IMR-90 (cell line): ENCODE data around the gene FBXL13. TPM values are rescaled to one million over a fixed set of nuclear protein-coding genes. Genes with fewer than 3 reads are reported as not detected.
A peak's percentile ranks its signal among the peaks of the same experiment; 100 is the strongest.

Source experiments
- ATAC-seq: fragments of 200-7000 bp; cut with Tn5 transposase; 2 replicates; pipeline ENCODE4 v1.9.1; 2020; ENCODE audit warnings: low read depth, mild to moderate bottlenecking, moderate library complexity
- BruUV-seq: library from RNA; stranded (reverse); fragments of 400-500 nt; replicated peaks from 2 replicates; lab custom pipeline; 2021; lab: Mats Ljungman, UMichigan
- CTCF ChIA-PET: fragments of 300-600 bp; formaldehyde crosslinking; extraction: SDS; loops from one replicate; lab custom pipeline; 2021; ENCODE audit warnings: antibody characterized with exemption; lab: Yijun Ruan, JAX
- POLR2A ChIA-PET: fragments of 300-600 bp; sonication (Branson Sonifier 250); formaldehyde crosslinking; loops from one replicate; lab custom pipeline; 2022; ENCODE audit warnings: antibody characterized with exemption; ENCODE audit not compliant: unreplicated experiment; lab: Charles Lee
- DNase-seq: peaks from one replicate; pipeline ENCODE4 v3.0.0; 2013
- H2AFZ ChIP-seq: replicated peaks from 2 replicates; pipeline ENCODE3; 2013; ENCODE audit warnings: low read length, mild to moderate bottlenecking; ENCODE audit not compliant: poor library complexity
- H2AK5ac ChIP-seq: 2 replicates; pipeline ENCODE4 v1.6.1; 2013; ENCODE audit warnings: low read depth, low read length, inconsistent platforms
- H2AK9ac ChIP-seq: replicated peaks from 2 replicates; pipeline ENCODE3; 2013; ENCODE audit warnings: mild to moderate bottlenecking, low read depth, low read length, moderate library complexity; ENCODE audit not compliant: poor library complexity
- H2BK120ac ChIP-seq: 2 replicates; pipeline ENCODE4 v1.6.1; 2013; ENCODE audit warnings: low read depth, low read length, inconsistent platforms
- H2BK15ac ChIP-seq: 3 replicates; pipeline ENCODE4 v1.6.1; 2013; ENCODE audit warnings: low read depth, low read length, inconsistent platforms
- H2BK20ac ChIP-seq: 2 replicates; pipeline ENCODE4 v1.6.1; 2013; ENCODE audit warnings: low read depth, mild to moderate bottlenecking, inconsistent platforms, low read length, moderate library complexity
- H2BK5ac ChIP-seq: 2 replicates; pipeline ENCODE4 v1.6.1; 2013; ENCODE audit warnings: mild to moderate bottlenecking, low read depth, low read length, inconsistent platforms; ENCODE audit not compliant: poor library complexity, severe bottlenecking
- H3K14ac ChIP-seq: replicated peaks from 2 replicates; pipeline ENCODE4 v1.6.1; 2013; ENCODE audit warnings: low read depth, low read length, inconsistent platforms
- H3K18ac ChIP-seq: 2 replicates; pipeline ENCODE4 v1.6.1; 2013; ENCODE audit warnings: low read depth, low read length, control low read depth
- H3K23ac ChIP-seq: 2 replicates; pipeline ENCODE4 v1.6.1; 2013; ENCODE audit warnings: low read depth, low read length, inconsistent platforms
- H3K27ac ChIP-seq: 2 replicates; pipeline ENCODE4 v1.5.1; 2013; ENCODE audit warnings: mild to moderate bottlenecking, control low read depth, low read length; ENCODE audit not compliant: insufficient read depth
- H3K27me3 ChIP-seq: 2 replicates; pipeline ENCODE4 v1.6.1; 2013; ENCODE audit warnings: low read length; ENCODE audit not compliant: control insufficient read depth, insufficient read depth
- H3K36me3 ChIP-seq: 2 replicates; pipeline ENCODE4 v1.6.1; 2013; ENCODE audit warnings: low read length, mixed read lengths; ENCODE audit not compliant: control insufficient read depth, insufficient read depth
- H3K4ac ChIP-seq: 2 replicates; pipeline ENCODE4 v1.6.1; 2013; ENCODE audit warnings: low read depth, low read length, inconsistent platforms
- H3K4me1 ChIP-seq: 2 replicates; pipeline ENCODE4 v1.6.1; 2013; ENCODE audit warnings: low read length, mixed read lengths; ENCODE audit not compliant: control insufficient read depth, insufficient read depth
- H3K4me2 ChIP-seq: 2 replicates; pipeline ENCODE4 v1.6.1; 2013; ENCODE audit warnings: low read depth, mild to moderate bottlenecking, control low read depth, low read length, moderate library complexity
- H3K4me3 ChIP-seq: 2 replicates; pipeline ENCODE4 v1.5.1; 2013; ENCODE audit warnings: low read depth, mild to moderate bottlenecking, control low read depth, low read length, moderate library complexity; ENCODE audit not compliant: insufficient read depth
- H3K56ac ChIP-seq: 2 replicates; pipeline ENCODE4 v1.6.1; 2013; ENCODE audit warnings: low read length, inconsistent platforms; ENCODE audit not compliant: insufficient read depth; ENCODE audit errors: extremely low read depth
- H3K79me1 ChIP-seq, 2 experiments: 2 replicates each; pipeline ENCODE4 v1.6.1; 2013; ENCODE audit warnings: low read length in 2 of 2, inconsistent platforms in 1 of 2, low read depth in 1 of 2
- H3K9ac ChIP-seq: 2 replicates; pipeline ENCODE4 v1.6.1; 2013; ENCODE audit warnings: low read depth, low read length, control low read depth
- H3K9me1 ChIP-seq: 2 replicates; pipeline ENCODE4 v1.6.1; 2013; ENCODE audit warnings: low read length, inconsistent platforms; ENCODE audit not compliant: insufficient read depth
- H3K9me3 ChIP-seq: 2 replicates; pipeline ENCODE4 v1.6.1; 2013; ENCODE audit warnings: low read length; ENCODE audit not compliant: control insufficient read depth, insufficient read depth
- H4K20me1 ChIP-seq: 2 replicates; pipeline ENCODE4 v1.6.1; 2013; ENCODE audit warnings: low read length, inconsistent platforms; ENCODE audit not compliant: insufficient read depth
- H4K5ac ChIP-seq: 2 replicates; pipeline ENCODE4 v1.6.1; 2013; ENCODE audit warnings: mild to moderate bottlenecking, low read depth, low read length, control low read depth
- H4K8ac ChIP-seq, 2 experiments: 2 replicates each; pipeline ENCODE4 v1.6.1; 2013; ENCODE audit warnings: low read depth in 2 of 2, low read length in 2 of 2, control low read depth in 1 of 2, inconsistent platforms in 1 of 2
- H4K91ac ChIP-seq: 2 replicates; pipeline ENCODE4 v1.6.1; 2013; ENCODE audit warnings: low read depth, low read length, inconsistent platforms; ENCODE audit not compliant: insufficient read depth
- CEBPB ChIP-seq: IDR thresholded peaks from 2 replicates; pipeline ENCODE4 v1.6.1; 2012; ENCODE audit warnings: low read depth, low read length, improper control_type of control experiment
- MAFK ChIP-seq: IDR thresholded peaks from 2 replicates; pipeline ENCODE4 v1.6.1; 2012; ENCODE audit warnings: low read depth, low read length, improper control_type of control experiment
- POLR2A ChIP-seq: IDR thresholded peaks from 2 replicates; pipeline ENCODE4 v1.6.1; 2012; ENCODE audit warnings: mild to moderate bottlenecking, low read depth, low read length
- dilution Hi-C: fragments of 300-500 bp; cut with HindIII; formaldehyde crosslinking; loops from one replicate; pipeline ENCODE4 v1.14.3; 2018; ENCODE audit warnings: low sequenced_read_pairs; ENCODE audit not compliant: unreplicated experiment
- in situ Hi-C: fragments of 300-500 bp; cut with MboI; formaldehyde crosslinking; loops from 3 replicates; pipeline ENCODE4 v1.14.3; 2019; ENCODE audit warnings: low sequenced_read_pairs, inconsistent platforms, mixed read lengths
- intact Hi-C: fragments of 100-400 bp; cut with micrococcal nuclease; formaldehyde crosslinking; loops from 2 replicates; pipeline ENCODE4 v1.10.0; 2022
- polyA plus RNA-seq, 3 experiments: library from polyadenylated mRNA; depleted of rRNA; stranded (reverse); fragments of >200 nt; gene quantifications; 2 replicates each; pipeline ENCODE4 v1.2.3, GENCODE V29; 2012; ENCODE audit warnings: low replicate concordance in 1 of 3
- total RNA-seq: library from RNA; depleted of rRNA; stranded (reverse); fragments of >200 nt; gene quantifications from 2 replicates; pipeline ENCODE4 v1.2.3, GENCODE V29; 2012
- TF ChIP-seq, protein P1 (sequence below): fragments of 150-350 bp; IDR thresholded peaks from 2 replicates; pipeline ENCODE4 v1.6.1; 2016; ENCODE audit warnings: low read depth, mild to moderate bottlenecking, low read length, moderate library complexity, borderline replicate concordance

FBXL13 gene
- total and polyA plus RNA-seq, 2 of the 4 experiments (the other 2 are of a cell fraction): 0.24 to 0.36 TPM

- no peaks in the 10 kb centered on the region for H4K20me1 ChIP-seq
- TF ChIP-seq MAFK (no peak), CEBPB (no peak), POLR2A (no peak)
- TF ChIP-seq, protein P1, sequence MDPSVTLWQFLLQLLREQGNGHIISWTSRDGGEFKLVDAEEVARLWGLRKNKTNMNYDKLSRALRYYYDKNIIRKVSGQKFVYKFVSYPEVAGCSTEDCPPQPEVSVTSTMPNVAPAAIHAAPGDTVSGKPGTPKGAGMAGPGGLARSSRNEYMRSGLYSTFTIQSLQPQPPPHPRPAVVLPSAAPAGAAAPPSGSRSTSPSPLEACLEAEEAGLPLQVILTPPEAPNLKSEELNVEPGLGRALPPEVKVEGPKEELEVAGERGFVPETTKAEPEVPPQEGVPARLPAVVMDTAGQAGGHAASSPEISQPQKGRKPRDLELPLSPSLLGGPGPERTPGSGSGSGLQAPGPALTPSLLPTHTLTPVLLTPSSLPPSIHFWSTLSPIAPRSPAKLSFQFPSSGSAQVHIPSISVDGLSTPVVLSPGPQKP: no peak
- DNase-seq (peak; percentile 57), ATAC-seq (peak; percentile 37)
- H2BK120ac ChIP-seq: no peak overlapping the region
- CTCF ChIA-PET: no interaction called here
- in situ Hi-C loops (no loop called here), intact Hi-C loops (no loop called here), dilution Hi-C loops (no loop called here)
- no peak overlapping the region for H3K27ac ChIP-seq
- H2BK15ac ChIP-seq: no peak overlapping the region
- H3K14ac ChIP-seq: no peak overlapping the region
- H3K23ac ChIP-seq: no peak overlapping the region
- H2BK20ac ChIP-seq: no peak overlapping the region
- H2AK9ac ChIP-seq: peak overlapping the region; percentile 15
- H4K8ac ChIP-seq: no peak overlapping the region
- H2BK5ac ChIP-seq: no peak overlapping the region
- H3K4me3 ChIP-seq: no peak overlapping the region
- H3K9me1 ChIP-seq: no peaks in the 10 kb centered on the region
- H4K5ac ChIP-seq: no peak overlapping the region
- H3K4me2 ChIP-seq: no peak overlapping the region
- no peak overlapping the region for H2AFZ ChIP-seq
- H3K9ac ChIP-seq: no peak overlapping the region
- BruUV-seq: no TSS peak
- H3K27me3 ChIP-seq: no peaks in the 10 kb centered on the region
- H3K36me3 ChIP-seq: no peaks in the 10 kb centered on the region
- H3K4me1 ChIP-seq: no peaks in the 10 kb centered on the region; the same call in 1 of the 2 replicates
- H3K56ac ChIP-seq: no peak overlapping the region
- H3K79me1 ChIP-seq: no peaks in the 10 kb centered on the region
- no peak overlapping the region for H3K4ac ChIP-seq
- H4K91ac ChIP-seq: no peak overlapping the region
- POLR2A ChIA-PET: no interaction called here
- no peaks in the 10 kb centered on the region for H3K9me3 ChIP-seq
- no peak overlapping the region for H2AK5ac ChIP-seq
- no peak overlapping the region; the same call in 1 of the 2 replicates for H3K18ac ChIP-seq
These were observed 89.3 kb downstream of the FBXL13 start for GRCh38 chr7:102985176-102985783.
